GM18508 (cell line): ENCODE measurements around the gene BANP.
"Not testable (repeated sequence)": the region's sequence is repeated elsewhere in the genome, so short reads cannot be mapped to it uniquely, and the experiment has no call there.

Experiments
- ATAC-seq: cut with Tn5 transposase; IDR thresholded peaks from one replicate; pipeline ENCODE4 v1.9.1; 2021; ENCODE audit warnings: moderate number of reproducible peaks; ENCODE audit not compliant: insufficient read depth, unreplicated experiment

BANP gene

DNA sequence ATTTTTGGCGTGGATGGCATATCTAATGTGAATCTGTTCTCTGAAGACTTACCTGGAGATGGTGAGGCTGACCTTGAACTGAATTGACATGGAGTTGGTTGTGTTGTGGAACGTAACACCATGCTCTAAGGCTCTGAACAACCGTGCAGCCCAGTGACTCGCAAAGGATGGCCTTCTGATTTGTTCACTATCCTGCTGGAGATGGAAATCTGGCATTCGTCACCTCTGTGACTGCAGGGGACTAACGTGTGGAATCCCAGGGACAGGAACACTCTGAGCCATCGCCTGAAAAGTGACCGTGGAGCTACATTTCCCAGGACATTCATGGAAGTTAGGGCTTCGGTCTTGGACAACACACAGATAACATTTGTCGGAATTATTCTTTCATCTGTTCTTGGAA lies 61.1 kb downstream of the BANP start:
- no peak for ATAC-seq

DNA sequence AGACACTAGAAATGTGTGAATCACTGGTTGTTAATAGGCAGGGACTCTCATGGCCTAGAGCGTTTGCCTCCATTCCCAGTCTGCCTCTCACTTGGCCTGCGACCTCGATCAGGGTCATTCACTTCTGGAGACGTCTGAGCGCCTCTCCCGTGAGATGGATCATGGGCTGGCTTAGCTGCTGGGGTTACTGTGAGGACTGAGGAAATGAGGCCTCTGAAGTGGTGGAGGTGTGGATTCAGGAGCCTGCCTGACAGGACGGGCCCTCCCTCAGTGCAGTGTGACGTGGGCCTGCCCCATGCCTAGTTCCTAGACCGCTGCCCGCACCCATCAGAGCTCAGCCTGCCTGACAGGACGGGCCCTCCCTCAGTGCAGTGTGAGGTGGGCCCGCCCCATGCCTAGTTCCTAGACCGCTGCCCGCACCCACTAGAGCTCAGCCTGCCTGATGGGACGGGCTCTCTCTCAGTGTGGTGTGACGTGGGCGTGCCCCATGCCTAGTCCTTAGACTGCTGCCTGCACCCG lies 61.9 kb downstream of the BANP start:
- ATAC-seq = no peak

DNA sequence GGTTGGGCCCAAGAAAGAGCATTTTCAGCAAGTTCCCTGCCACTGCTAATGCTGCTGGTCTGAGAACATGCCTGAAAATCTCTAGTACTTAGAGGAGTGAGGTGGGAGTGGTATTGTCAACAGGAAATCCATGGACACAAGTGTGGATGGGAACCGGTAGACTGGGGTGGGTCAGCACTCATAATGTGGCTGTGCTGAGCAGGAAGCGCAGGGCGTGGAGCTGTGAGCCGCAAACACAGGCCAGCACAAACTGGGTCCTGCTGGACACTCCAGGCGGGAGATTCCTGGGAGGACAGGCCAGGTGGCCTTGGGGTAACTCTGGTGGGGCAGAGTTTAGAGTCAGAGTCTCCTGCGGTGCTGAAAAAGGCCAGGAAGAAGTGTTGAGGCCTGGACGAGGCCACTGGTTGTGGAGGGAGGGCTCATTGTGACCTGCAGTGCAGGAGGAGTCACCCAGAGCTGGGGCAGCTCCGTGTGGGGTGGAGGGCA lies 62.6 kb downstream of the BANP start:
- no peak for ATAC-seq

DNA sequence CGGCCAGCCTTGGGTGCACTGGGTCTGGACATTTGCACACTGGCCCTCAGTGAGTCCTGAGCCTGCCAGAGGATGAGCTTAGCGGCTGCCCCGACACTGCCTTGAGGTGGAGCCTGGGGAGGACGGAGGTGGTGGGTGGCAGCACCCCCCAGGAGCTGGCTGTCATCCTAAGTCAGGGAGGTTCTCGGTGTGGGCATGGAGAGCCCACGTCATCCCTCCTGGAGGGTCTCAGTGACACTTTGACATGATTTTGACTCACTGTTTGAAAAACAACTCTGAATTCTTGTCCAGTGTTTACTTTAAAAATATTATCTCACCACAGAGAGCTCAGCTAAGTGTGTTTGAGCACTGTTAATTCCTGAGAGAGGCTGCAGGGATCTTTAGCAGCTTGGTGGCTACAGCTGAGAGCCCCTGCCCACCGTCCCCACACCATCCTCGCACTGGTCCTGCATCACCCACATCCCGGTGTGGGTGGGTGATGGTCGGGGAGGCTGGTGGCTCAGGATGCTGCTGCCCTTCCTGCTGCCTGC lies 63.1 kb downstream of the BANP start:
- ATAC-seq = no peak

DNA sequence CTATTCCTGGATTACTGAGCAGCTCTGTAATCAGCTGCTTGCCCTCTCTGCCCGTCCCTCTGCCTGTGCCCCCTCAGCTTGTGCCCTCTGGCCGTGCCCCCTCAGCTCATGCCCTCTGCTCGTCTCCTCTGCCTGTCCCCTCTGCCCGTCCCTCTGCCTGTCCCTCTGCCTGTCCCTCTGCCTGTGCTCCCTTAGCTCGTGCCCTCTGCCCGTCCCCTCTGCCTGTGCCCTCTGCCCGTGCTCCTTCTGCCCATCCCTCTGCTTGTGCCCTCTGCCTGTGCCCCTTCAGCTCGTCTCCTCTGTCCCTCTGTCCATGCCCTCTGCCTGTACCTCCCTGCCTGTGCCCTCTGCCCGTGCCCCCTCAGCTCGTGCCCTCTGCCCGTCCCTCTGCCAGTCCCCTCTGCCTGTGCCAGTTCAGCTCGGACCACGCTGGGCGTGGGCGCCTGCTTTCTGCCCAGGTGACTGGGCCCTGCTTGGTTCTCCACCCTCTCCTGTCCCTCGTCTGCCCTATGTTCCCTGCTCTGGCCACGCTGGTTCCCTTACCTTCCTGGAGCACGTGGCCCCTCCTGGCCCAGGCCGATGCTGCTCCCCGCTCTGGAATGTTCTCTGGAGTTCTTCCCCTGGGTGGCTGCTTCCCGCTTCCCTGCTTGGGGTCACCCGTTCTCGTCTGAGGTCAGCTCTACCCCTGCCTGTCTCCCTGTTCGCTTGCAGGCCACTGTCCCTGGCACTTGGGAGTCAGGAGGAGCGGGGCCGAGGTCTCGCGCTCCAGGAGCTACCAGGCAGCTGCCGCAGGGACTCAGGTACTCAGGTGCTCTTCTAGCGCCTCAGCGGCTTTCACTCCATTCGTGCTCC lies 63.9 kb downstream of the BANP start:
- no peak for ATAC-seq

DNA sequence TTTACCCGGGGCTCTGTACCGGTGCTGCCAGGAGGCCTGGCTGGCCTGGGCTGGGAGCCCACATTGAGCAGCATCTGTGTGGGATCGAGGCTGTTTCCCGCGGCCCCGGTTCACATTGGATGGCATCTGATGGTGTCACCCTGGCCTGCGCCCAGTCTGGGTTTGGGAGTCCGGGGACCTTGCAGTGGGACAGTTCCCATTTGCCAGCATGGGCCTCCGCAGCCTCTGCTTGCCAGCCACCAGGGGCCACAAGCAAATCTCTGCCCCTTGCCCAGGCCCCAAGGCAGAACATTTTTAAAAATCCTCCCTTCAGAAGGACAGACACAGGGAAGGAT lies 64.5 kb downstream of the BANP start:
- no peak for ATAC-seq

DNA sequence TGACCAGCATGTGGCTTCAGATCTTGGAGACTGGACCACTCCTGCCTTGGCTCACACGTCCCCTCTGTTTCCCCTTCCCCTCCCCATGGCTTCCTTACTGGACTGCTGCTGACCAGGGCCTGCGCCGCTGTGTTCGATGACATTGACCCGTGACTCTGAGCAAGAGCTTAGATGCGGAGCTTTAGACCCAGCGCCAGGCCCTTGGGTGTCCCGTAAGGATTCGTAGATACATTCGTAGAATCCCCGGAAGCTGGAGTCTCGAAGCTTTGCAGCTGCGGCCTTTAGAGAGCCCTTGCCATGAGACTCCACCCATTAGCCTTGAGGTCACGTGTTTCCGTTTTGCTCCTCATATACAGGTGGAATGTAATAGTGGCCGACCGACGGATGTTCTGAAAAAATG lies 65.2 kb downstream of the BANP start:
- ATAC-seq = not testable (repeated sequence)

DNA sequence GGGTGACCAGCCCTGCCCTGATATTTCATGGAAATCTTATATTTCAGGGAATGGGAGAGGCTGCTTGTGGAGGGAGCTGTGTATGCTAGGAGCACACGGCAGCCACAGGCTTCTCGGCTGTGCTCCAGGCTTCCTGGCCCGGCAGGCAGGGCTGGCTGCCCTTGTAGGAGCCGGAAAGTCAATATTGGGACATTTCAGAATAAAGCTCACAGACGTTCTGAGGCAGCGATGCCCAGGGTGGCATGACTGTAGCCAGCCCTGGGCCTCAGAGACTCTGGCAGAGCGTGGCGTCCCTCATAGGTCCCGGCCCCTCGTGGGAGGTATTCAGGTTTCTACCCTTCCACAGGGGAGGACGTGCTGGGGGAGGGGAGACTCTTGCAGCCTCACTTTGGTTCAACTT lies 65.7 kb downstream of the BANP start:
- ATAC-seq = no peak

DNA sequence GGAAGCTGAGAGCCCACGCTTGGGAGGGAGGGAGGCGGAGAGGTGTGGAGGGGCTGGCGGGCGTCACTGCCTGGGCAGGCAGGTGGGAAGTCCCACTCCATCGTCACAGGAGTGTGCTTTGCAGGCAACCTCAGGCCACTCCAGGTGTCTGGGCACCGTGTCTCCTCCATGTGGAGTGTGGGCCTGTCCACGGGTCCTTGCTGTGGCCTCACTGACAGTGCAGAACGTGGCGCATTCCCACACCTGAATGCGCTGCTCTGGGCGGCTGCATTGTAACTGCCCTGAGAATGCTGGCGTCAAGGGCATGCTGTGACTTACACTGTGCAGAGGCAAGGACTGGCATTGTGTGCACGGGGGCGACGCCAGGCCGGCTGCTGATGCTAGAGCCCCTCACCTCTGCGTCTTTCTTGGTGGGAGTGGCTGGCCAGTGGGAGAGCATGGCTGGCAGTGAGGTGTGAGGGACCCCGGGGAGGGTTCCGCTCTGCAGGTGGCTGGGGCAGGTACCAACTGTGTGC lies 66.4 kb downstream of the BANP start:
- no peak for ATAC-seq

DNA sequence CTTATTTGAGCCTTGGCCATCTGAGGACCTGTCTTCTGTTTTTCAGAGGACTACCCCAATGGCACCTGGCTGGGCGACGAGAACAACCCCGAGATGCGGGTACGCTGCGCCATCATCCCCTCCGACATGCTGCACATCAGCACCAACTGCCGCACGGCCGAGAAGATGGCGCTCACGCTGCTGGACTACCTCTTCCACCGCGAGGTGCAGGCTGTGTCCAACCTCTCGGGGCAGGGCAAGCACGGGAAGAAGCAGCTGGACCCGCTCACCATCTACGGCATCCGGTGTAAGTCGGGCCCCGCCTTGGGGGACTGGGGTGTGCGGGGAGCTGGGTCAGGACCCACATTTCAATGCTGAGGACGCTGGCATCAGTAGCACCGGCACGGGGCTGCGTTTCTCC lies 67.1 kb downstream of the BANP start:
- not testable (repeated sequence) for ATAC-seq

DNA sequence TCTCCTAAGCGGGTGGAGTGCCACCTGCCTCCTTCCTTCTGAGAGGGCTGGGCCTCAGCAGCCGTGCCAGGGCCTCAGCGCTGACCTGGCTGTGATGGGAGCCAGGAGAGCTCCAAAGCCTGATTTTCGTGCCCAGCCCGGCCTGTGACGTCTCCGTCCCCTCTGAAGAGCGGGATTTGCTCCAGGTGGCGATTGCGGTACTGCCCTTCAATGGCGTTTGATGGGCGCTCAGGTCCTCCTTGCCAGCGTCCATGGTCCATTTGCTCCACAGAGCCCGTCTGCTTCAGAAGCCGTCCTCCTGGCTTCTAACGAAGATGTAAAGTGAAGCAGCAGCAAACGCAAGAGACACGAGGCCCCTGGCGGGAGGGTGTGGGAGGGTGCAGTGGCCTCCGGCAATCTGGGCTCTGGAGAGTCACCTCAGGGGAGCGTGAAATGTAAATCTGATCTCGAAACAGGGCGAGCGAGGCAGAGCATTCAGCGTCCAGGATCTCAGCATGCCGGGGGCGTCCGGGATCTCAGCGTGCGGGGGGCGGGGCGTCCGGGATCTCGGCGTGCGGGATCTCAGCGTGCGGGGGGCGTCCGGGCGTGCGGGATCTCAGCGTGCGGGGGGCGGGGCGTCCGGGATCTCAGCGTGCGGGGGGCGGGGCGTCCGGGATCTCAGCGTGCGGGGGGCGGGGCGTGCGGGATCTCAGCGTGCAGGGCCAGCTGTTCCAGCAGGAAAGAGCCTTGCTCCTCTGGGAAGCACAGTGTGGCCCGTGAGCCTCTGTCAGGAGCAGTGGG lies 68.0 kb downstream of the BANP start:
- ATAC-seq = not testable (repeated sequence)

DNA sequence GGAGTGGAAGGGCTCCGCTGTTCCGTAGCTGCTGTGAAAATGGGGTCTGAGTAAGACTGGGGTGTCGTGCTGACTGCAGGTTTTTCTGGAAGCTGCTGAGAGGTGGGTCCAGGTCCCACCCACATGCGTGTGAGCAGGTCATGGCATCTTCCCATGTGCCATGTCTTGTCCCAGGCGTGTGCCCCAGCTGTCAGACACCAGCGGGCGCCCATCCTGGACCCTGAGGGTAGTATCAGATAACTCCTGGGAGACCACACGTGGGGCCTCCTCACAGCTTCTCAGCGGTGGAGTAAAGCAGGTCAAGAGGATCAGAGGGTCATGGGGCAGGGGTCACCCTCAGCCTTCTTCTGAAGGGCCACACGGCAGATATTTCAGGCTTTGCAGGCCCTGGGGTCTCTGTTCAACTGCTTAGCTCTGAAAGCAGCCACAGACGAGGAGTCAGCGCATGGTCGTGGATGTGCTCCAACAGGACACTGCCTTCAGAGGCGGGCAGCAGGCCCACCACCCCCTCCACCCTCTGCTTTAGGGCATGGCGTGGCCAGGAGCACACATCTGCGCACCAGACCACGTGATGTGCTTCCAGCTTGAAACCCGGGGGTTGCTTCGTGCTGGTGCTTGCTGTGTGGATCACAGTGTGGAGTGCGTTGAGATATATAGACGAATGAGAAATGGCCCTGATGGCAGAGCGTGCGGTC lies 68.7 kb downstream of the BANP start:
- no peak for ATAC-seq

DNA sequence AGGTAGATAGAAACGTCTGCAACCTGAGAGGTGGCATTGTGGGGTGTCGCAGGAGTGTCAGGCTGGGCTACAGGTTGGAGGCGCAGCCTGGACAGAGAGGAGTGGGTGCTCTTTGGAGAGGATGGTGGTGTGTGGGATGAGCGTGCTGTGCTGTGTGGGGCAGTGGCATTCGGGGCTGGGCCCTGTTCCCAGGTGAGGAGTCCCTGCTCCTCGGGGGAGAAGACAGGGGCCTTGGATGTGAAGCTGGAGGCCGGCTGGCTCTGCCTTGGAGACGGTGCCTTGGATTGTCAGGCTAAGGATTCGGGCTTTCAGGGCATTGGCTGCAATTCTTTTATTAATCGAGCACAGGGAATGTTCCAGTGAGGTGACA lies 69.3 kb downstream of the BANP start:
- no peak for ATAC-seq

DNA sequence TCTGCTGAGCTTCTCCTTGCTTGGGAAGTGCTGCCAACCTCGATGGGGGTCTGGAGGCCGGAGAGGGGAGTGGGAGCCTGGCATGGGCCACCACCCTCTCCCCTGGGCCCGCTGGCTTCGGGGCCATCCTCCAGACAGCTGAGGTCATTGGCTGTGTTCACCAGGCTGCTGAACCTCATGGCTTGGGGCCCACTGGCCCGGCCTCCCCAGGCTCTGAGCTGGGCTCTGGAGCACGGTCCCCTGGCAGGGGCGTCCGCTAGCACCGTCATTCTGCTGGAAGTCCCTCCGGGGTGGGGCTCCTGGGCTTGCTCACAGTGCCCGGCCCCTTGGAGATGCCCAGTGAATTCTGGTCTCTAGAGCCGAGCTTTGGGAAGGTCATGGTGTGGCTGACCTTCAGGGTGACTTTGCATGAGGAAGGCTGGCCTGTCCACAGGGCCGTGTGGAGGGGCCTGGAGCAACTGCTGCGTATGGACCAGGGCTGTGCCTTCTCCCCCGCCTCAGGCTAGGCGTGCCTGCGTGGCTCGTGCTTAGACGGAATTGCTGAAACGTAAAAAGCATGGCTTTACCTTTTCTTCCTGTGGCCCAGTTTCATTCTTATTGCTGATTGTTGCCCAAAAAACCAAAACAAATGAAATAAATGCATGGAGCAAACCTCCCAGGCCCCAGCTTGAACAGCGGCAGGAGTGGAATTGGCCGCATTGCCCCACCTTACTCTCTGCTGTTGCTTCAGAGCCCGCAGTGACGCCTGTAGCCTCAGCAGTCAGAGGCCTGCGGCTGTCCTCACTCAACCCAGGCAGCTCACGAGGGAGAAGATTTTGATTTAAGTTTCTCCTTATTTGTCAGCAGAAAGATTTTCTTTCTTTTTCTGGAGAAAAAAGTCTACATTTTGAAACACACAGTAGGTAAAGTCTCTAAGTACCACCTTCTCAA lies 70.1 kb downstream of the BANP start:
- ATAC-seq = not testable (repeated sequence)

DNA sequence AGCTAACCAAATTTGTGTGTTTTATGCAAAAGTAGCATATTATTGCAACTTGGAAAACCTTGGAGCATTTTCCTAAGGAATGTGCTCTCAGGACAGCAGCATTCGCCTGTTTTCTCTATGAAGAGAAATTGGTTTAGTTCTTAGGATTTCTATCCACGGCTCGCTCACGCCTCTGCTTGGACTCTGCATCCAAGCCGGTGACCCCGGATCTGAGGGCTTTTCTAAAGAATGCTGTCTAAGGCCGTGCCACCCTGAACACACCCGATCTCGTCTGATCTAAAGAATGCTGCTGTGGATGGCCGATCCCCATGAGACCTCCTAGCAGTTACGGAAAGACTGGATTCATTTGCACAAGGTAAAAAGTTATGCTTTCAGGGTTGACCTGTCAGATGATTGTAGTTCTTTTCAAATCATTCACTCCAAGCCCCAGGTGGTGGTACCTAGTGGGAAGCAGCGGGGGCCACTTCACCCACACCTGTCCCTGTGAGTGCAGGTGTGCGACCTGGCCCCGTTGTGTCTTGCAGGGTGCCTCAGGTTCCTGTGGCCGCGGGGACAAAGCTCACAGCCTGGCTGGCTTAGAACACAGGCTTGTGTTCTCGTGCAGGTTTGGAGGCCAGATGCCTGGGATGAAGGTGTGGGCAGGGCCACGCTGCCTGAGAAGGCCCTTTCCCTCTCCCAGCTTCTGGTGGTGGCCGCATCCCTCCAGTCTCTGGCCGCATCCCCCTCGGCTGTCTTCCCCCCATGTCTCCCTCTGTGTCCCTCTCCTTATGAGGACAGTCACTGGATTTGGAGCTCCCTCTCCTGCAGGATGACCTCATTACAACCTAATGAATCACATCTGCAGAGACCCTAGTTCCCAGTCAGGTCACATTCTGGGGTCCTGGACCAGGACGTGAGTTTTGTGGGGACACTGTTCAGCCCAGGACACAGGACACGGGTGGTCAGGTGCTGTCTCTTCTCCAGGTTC lies 71.1 kb downstream of the BANP start:
- no peak for ATAC-seq

DNA sequence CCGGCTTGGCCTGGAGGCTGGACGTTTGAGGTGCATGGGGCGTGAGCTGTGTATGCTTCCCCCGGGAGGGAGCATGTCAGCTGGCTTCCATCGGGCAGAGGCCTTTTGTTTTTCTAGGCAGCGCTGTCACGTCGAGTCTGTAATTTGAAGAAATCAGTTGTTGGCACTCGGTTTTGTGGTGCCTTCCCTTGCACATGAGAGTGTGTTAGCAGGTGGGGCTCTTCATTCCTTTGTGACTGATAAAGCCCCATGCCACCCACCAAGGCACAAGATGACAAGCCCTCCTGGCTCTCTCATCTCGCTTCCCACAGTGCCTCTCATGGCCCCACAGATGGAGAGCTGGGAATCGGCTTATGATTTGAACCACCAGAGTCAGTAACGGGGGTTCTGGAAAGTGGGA lies 72.1 kb downstream of the BANP start:
- no peak for ATAC-seq

DNA sequence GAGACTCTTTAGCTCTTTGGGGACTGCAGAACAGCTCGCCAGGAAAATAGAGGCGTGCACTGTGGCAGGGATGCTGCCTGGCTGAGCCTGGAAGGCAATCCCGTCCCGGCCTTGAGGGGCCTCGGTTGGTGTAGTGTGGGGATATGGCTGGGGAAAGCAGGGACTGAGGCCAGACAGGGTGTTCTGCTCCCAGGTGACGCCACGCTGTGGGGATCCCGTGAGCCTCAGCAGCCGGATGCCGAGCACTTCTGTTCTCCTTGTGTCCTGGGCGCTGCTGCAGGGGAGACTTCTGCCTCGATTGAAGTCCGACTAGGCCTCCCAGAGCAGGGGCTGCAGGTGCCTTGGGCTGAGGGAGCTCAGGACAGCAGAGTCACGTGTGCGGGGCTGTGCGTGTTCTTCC lies 72.6 kb downstream of the BANP start:
- no peak for ATAC-seq

DNA sequence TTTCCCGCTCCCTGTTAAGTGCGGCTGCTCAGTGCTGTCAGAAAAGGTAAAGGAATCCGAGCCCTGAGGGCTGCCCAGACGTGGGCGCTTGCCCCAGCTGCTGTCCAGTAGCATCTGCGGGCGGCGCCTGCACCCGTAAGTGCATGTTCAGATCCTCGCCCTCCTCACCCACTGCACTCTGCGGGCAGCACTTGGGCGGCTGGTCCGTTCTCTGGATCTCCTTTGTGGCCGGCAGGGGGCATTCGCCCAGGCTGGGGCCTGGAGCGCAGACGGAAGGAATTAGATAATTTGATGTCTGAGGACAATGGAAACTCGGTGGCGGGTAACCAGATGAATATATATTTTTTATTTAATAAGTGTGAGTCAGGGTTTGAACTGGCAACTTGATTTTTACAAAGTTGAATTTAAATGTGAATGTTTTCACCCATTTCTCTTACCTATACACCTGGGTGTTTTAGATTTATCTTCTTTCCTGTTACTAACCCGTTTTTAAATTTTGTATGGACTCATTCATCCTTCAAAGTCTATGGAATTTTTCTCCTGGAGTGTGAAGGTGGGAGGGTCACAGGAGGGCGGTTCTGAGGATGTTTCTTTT lies 73.4 kb downstream of the BANP start:
- not testable (repeated sequence) for ATAC-seq
